Parathyroid adenoma (tissue), 2 donors: ENCODE measurements around the gene CACNG3.

Source experiments
- H2AFZ ChIP-seq: fragments of 300-600 bp; sonication (generic); one replicate; pipeline ENCODE4 v1.7.0; 2017; ENCODE audit warnings: antibody characterized with exemption, mild to moderate bottlenecking
- H3K27ac ChIP-seq: fragments of 300-600 bp; sonication (generic); one replicate; pipeline ENCODE4 v1.7.0; 2017
- H3K27me3 ChIP-seq: fragments of 300-600 bp; sonication (generic); one replicate; pipeline ENCODE4 v1.7.0; 2017; ENCODE audit warnings: low read length; ENCODE audit not compliant: control insufficient read depth, insufficient read depth
- H3K36me3 ChIP-seq: fragments of 300-600 bp; sonication (generic); one replicate; pipeline ENCODE4 v1.7.0; 2017; ENCODE audit warnings: low read length; ENCODE audit not compliant: control insufficient read depth, insufficient read depth
- H3K4me1 ChIP-seq: fragments of 300-600 bp; sonication (generic); one replicate; pipeline ENCODE4 v1.7.0; 2017; ENCODE audit warnings: control low read depth
- H3K4me2 ChIP-seq: fragments of 300-600 bp; sonication (generic); one replicate; pipeline ENCODE4 v1.7.0; 2017; ENCODE audit warnings: low read length
- H3K4me3 ChIP-seq: fragments of 300-600 bp; sonication (generic); one replicate; pipeline ENCODE4 v1.7.0; 2017; ENCODE audit warnings: low read depth, low read length
- H3K79me2 ChIP-seq: fragments of 300-600 bp; sonication (generic); one replicate; pipeline ENCODE4 v1.7.0; 2017; ENCODE audit warnings: control low read depth
- H3K9ac ChIP-seq: fragments of 300-600 bp; sonication (generic); one replicate; pipeline ENCODE4 v1.7.0; 2017; ENCODE audit warnings: mild to moderate bottlenecking
- H3K9me3 ChIP-seq: fragments of 300-600 bp; sonication (generic); one replicate; pipeline ENCODE4 v1.7.0; 2017; ENCODE audit warnings: low read length; ENCODE audit not compliant: control insufficient read depth
- TF ChIP-seq, protein P1 (sequence below): fragments of 300-600 bp; sonication (generic); IDR thresholded peaks from one replicate; pipeline ENCODE4 v1.7.0; 2017; ENCODE audit warnings: antibody characterized with exemption, mild to moderate bottlenecking
- donor health status: primary hyperparathyroidism.

CACNG3 gene

DNA sequence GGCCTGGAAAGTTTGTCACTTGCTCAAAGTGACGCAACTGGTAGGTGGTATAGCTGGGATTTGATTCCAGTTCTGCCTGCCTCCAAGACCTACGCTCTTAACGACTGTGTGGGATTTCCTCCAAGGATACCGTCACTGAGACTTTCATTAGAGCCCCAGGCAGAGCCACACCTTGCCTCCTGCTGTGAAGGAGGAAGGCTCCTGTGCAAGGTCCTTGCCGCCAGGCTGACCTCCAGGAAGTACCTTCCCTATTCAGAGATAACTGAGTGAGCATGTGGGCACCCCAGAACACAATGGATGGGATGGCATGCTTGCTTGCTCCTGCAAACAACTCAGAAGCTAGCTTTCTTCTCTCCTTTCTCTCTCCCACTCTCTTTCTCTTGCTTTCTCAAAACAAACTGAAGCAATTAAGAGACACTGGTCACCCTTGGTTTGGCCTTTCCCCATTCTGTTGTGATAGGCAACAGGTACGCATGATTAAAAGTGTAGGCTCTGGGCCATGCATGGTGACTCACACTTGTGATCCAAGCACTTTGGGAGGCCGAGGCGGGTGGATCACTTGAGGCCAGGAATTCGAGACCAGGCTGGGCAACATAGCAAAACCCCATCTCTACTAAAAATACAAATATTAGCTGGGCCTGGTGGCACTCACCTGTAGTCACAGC, 30.7 kb downstream of the CACNG3 start:
- Histone ChIP-seq H3K4me1 (no peaks in the 10 kb centered on the region), H3K4me2 (no peak overlapping the region), H3K4me3 (no peak overlapping the region), H3K27me3 (no peaks in the 10 kb centered on the region), H3K27ac (no peak overlapping the region), H2AFZ (no peak overlapping the region), H3K9ac (no peak overlapping the region), H3K9me3 (no peaks in the 10 kb centered on the region), H3K79me2 (no peaks in the 10 kb centered on the region), H3K36me3 (no peaks in the 10 kb centered on the region)
- TF ChIP-seq, protein P1, sequence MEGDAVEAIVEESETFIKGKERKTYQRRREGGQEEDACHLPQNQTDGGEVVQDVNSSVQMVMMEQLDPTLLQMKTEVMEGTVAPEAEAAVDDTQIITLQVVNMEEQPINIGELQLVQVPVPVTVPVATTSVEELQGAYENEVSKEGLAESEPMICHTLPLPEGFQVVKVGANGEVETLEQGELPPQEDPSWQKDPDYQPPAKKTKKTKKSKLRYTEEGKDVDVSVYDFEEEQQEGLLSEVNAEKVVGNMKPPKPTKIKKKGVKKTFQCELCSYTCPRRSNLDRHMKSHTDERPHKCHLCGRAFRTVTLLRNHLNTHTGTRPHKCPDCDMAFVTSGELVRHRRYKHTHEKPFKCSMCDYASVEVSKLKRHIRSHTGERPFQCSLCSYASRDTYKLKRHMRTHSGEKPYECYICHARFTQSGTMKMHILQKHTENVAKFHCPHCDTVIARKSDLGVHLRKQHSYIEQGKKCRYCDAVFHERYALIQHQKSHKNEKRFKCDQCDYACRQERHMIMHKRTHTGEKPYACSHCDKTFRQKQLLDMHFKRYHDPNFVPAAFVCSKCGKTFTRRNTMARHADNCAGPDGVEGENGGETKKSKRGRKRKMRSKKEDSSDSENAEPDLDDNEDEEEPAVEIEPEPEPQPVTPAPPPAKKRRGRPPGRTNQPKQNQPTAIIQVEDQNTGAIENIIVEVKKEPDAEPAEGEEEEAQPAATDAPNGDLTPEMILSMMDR, result no peak

DNA sequence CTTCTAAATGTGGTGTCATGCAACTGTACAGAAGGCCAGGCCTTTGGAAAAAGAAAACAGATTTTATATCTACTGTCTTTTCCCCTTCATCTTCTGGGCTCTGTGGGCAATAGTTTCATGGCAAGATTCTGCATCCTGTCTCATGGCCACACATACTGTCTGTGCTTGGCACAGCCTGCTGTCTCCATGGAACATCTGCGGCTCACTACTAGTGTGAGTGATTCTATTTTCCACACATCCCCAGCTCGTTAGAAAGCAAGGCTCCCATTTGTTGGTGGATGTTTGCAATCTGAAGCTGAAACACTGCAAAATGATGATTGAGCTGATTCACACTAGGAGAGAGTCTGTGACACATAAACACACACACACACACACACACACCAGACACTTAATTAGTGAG, 32.4 kb downstream of the CACNG3 start:
- Histone ChIP-seq H3K4me3 (no peak overlapping the region), H3K9ac (no peak overlapping the region), H3K27ac (no peak overlapping the region), H3K4me1 (no peaks in the 10 kb centered on the region), H3K27me3 (no peaks in the 10 kb centered on the region), H2AFZ (no peak overlapping the region), H3K79me2 (no peaks in the 10 kb centered on the region), H3K9me3 (no peaks in the 10 kb centered on the region), H3K4me2 (no peak overlapping the region), H3K36me3 (no peaks in the 10 kb centered on the region)
- TF ChIP-seq, protein P1, result no peak

DNA sequence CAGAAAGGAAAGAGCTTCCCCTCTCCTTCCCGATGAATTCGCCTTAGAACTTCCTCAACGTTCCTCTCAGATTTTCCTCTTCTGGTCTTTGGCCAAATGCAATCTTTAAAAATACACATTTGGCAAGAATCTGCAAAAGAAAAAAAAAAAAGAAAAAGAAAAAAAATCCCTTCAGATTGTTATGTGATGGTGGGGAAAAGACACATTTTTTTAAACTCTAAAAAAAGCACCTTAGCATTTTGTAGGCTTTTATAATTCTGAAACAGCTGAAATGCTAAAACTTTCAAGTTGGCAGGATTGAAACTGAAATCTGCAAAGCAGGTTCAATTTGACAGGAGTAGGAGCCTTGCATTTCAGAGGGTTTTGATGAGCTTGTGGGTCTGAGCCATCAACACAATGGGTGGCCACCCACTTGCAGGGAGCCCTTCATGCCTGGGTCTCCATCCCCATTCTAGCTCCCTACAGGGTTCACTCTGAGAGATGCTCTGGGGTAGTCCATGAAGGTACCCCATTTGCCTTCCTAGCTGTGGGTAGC, 33.1 kb downstream of the CACNG3 start:
- Histone ChIP-seq H3K4me3 (no peak overlapping the region), H3K9ac (no peak overlapping the region), H3K79me2 (no peaks in the 10 kb centered on the region), H2AFZ (no peak overlapping the region), H3K4me2 (no peak overlapping the region), H3K4me1 (no peaks in the 10 kb centered on the region), H3K27ac (no peak overlapping the region), H3K9me3 (no peaks in the 10 kb centered on the region), H3K27me3 (no peaks in the 10 kb centered on the region), H3K36me3 (no peaks in the 10 kb centered on the region)
- TF ChIP-seq, protein P1, result no peak

DNA sequence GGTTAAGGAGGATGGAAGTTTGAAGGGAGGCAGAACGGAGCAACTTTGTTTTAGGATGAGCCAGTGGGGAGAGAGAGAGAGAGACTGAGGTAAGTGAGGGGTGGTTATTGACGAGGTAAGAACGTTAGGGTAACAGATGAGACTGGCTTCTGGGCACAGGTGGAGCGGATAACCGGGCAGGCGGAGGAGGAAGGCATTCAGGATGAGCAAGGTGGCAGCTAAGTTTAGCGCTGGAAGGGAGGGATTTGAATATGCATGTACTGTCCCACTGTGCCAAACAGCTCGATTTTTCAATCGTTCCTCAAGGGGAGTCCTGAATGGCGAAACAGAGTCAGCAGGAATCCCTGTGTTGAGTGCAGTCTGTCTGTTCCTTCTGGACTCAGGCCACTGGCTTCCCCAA, 35.8 kb downstream of the CACNG3 start:
- Histone ChIP-seq H3K9ac (no peak overlapping the region), H3K27me3 (no peaks in the 10 kb centered on the region)

More for the DNA sequence above, 35.8 kb downstream of the CACNG3 start:
- TF ChIP-seq, protein P1, result no peak
- H2AFZ ChIP-seq, result no peak overlapping the region
- H3K79me2 ChIP-seq, result no peaks in the 10 kb centered on the region
- H3K27ac ChIP-seq, result no peak overlapping the region
- no peaks in the 10 kb centered on the region for H3K9me3 ChIP-seq
- no peaks in the 10 kb centered on the region for H3K4me1 ChIP-seq
- H3K4me3 ChIP-seq, result no peak overlapping the region
- no peaks in the 10 kb centered on the region for H3K36me3 ChIP-seq
- H3K4me2 ChIP-seq, result no peak overlapping the region
